ENCODE data around the gene SAMD3. TPM values are rescaled to one million over a fixed set of nuclear protein-coding genes. Genes with fewer than 3 reads are reported as not detected.

The SAMD3 gene
- total RNA-seq, 1 donor from 2014 or later: 0.35 TPM

DNA sequence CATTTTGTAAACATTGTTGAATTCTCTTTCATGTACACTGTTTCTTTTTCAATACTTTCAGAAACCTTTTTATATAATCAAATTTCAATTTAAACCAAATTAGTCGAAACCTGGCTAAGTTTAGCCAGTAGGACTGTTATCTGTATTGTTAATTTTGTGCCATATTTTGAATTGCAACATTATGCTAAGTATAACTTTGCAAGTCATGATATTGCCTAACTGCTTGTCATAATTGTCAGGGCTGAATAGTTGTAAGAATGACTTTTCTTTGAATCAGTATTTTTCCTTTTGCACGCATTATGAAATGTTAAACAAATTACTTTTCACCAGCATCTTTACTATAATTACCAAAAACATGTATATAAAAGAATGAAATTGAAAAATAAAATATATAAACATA lies 82.7 kb downstream of the SAMD3 start:
- Mint-ChIP-seq H3K9me3 (ENCODE audit: low read depth) (no peaks in the 10 kb centered on the region), H3K27ac (ENCODE audit: unreplicated experiment) (no peak overlapping the region), H3K4me3 (ENCODE audit: unreplicated experiment) (no peak overlapping the region), H3K36me3 (ENCODE audit: low read depth) (peaks cover 23% of the 10 kb centered on the region), H3K27me3 (ENCODE audit: low read depth) (no peaks in the 10 kb centered on the region), H3K4me1 (ENCODE audit: low read depth) (no peaks in the 10 kb centered on the region)
- no peak for DNase-seq (ENCODE audit: low spot score)
- TF ChIP-seq, protein P1, sequence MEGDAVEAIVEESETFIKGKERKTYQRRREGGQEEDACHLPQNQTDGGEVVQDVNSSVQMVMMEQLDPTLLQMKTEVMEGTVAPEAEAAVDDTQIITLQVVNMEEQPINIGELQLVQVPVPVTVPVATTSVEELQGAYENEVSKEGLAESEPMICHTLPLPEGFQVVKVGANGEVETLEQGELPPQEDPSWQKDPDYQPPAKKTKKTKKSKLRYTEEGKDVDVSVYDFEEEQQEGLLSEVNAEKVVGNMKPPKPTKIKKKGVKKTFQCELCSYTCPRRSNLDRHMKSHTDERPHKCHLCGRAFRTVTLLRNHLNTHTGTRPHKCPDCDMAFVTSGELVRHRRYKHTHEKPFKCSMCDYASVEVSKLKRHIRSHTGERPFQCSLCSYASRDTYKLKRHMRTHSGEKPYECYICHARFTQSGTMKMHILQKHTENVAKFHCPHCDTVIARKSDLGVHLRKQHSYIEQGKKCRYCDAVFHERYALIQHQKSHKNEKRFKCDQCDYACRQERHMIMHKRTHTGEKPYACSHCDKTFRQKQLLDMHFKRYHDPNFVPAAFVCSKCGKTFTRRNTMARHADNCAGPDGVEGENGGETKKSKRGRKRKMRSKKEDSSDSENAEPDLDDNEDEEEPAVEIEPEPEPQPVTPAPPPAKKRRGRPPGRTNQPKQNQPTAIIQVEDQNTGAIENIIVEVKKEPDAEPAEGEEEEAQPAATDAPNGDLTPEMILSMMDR (IDR thresholded peaks at IDR 0.05): no peak

DNA sequence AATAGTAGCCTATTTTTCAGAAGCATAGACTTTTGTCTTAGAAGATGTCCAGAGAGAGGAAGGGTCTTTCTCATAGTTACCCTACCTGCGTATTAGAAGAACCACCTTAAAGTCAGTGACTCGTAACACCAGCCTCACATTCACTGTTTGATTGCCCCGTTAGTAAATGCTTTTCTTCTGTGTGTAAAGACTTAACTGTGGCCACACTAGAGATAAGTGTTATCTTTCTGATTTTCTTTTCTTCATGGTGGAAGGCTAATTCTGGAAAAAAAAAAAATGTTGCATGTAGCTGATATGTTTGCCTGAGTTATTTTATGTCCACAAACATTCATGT lies 83.9 kb downstream of the SAMD3 start:
- TF ChIP-seq, protein P1 (IDR thresholded peaks at IDR 0.05): no peak
- Mint-ChIP-seq H3K27ac (ENCODE audit: unreplicated experiment) (no peak overlapping the region), H3K9me3 (ENCODE audit: low read depth) (no peaks in the 10 kb centered on the region), H3K4me3 (ENCODE audit: unreplicated experiment) (no peak overlapping the region), H3K4me1 (ENCODE audit: low read depth) (no peaks in the 10 kb centered on the region), H3K36me3 (ENCODE audit: low read depth) (peaks cover 23% of the 10 kb centered on the region), H3K27me3 (ENCODE audit: low read depth) (no peaks in the 10 kb centered on the region)
- DNase-seq (ENCODE audit: low spot score): no peak

- no peak for DNase-seq (ENCODE audit: low spot score)
- peaks cover 24% of the 10 kb centered on the region for H3K36me3 Mint-ChIP-seq (ENCODE audit: low read depth)
- TF ChIP-seq, protein P1 (IDR thresholded peaks at IDR 0.05): no peak
- H3K9me3 Mint-ChIP-seq (ENCODE audit: low read depth): no peaks in the 10 kb centered on the region
- H3K4me3 Mint-ChIP-seq (ENCODE audit: unreplicated experiment): no peak overlapping the region
- no peaks in the 10 kb centered on the region for H3K4me1 Mint-ChIP-seq (ENCODE audit: low read depth)
- H3K27me3 Mint-ChIP-seq (ENCODE audit: low read depth): no peaks in the 10 kb centered on the region
- no peak overlapping the region for H3K27ac Mint-ChIP-seq (ENCODE audit: unreplicated experiment)
Measured at GRCh38 chr6:130138116-130138908, 84.4 kb downstream of the SAMD3 start.

DNA sequence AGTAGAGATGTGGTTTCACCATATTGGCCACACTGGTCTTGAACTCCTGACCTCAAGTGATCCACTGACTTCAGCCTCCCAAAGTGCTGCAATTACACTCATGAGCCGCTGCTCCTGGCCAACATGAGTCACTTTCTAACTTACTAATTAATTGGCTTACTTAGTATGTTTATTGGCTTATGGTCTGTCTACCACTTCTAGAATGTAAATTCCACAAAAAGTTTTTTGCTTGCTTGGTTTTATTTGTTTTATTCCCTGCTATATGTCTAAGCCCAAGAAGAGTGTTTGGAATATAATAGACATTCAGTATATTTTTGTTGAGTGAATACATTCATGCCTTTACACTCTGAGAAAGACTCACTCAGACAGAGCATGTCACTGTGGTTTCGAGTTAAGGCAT lies 86.0 kb downstream of the SAMD3 start:
- no peaks in the 10 kb centered on the region for H3K27me3 Mint-ChIP-seq (ENCODE audit: low read depth)
- TF ChIP-seq, protein P1 (IDR thresholded peaks at IDR 0.05): no peak
- no peaks in the 10 kb centered on the region for H3K9me3 Mint-ChIP-seq (ENCODE audit: low read depth)
- H3K4me1 Mint-ChIP-seq (ENCODE audit: low read depth): no peaks in the 10 kb centered on the region
- H3K36me3 Mint-ChIP-seq (ENCODE audit: low read depth): peaks cover 22% of the 10 kb centered on the region
- DNase-seq (ENCODE audit: low spot score): no peak
- no peak overlapping the region for H3K27ac Mint-ChIP-seq (ENCODE audit: unreplicated experiment)
- no peak overlapping the region for H3K4me3 Mint-ChIP-seq (ENCODE audit: unreplicated experiment)

- no peaks in the 10 kb centered on the region for H3K27me3 Mint-ChIP-seq (ENCODE audit: low read depth)
- DNase-seq (ENCODE audit: low spot score): no peak
- peaks cover 5% of the 10 kb centered on the region for H3K4me1 Mint-ChIP-seq (ENCODE audit: low read depth)
- TF ChIP-seq, protein P1 (IDR thresholded peaks at IDR 0.05): no peak
- H3K9me3 Mint-ChIP-seq (ENCODE audit: low read depth): no peaks in the 10 kb centered on the region
- peaks cover 18% of the 10 kb centered on the region for H3K36me3 Mint-ChIP-seq (ENCODE audit: low read depth)
- no peak overlapping the region for H3K4me3 Mint-ChIP-seq (ENCODE audit: unreplicated experiment)
- no peak overlapping the region for H3K27ac Mint-ChIP-seq (ENCODE audit: unreplicated experiment)
Measured at GRCh38 chr6:130134582-130134981, 88.2 kb downstream of the SAMD3 start.
